ENCODE measurements around the gene UBL4B.

DNA sequence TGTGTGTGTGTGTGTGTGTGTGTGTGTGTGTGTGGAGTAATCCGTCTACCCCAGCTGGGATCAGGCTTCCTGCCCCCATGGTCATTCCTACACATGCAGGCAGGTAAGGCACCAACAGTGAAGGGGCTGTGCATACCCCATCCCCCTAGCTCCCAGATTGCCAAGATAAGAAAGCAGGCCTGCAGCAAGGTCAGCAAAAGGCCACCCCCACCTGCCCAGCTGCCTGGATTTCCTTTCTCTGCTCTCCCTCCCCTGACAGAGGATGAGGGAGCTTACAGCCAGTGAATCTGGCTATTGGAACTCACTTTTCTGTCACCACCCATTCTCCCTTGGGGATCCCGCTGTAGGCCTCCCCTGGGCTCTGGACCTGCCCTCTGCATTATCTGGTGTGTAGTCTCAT lies 49.6 kb upstream of the UBL4B start:
- no peak for TF ChIP-seq CTCF (IDR thresholded peaks at IDR 0.05)
- no peak for TF ChIP-seq POLR2AphosphoS5 (IDR thresholded peaks at IDR 0.05)

Data from suprapubic skin (tissue), 3 donors.